NCI-H1436 treated with DMSO at 0.1 percent for 48 hours (cell line): Measurements from ENCODE around the gene LYST.

Experiments used
- DNase-seq: peaks from one replicate; lab custom pipeline; 2025; lab: John Stamatoyannopoulos, UW

LYST gene

GRCh38 chr1:235712812-235713211 lies 153.9 kb downstream of the LYST start:
- no peak for DNase-seq

GRCh38 chr1:235710687-235711086 lies 156.0 kb downstream of the LYST start:
- DNase-seq, result no peak

GRCh38 chr1:235709018-235709417 lies 157.7 kb downstream of the LYST start:
- DNase-seq, result no peak

- no peak for DNase-seq
Observed at GRCh38 chr1:235708390-235708962, 158.2 kb downstream of the LYST start.

GRCh38 chr1:235703506-235703905 lies 163.2 kb downstream of the LYST start:
- no peak for DNase-seq

GRCh38 chr1:235702412-235702811 lies 164.3 kb downstream of the LYST start:
- DNase-seq, result no peak

GRCh38 chr1:235697508-235697907 lies 169.2 kb downstream of the LYST start:
- no peak for DNase-seq

GRCh38 chr1:235689356-235689755 lies 177.3 kb downstream of the LYST start:
- DNase-seq, result no peak

GRCh38 chr1:235688096-235688495 lies 178.6 kb downstream of the LYST start:
- no peak for DNase-seq

- no peak for DNase-seq
Observed at GRCh38 chr1:235683653-235684052, 183.1 kb downstream of the LYST start.

GRCh38 chr1:235682216-235682615 lies 184.5 kb downstream of the LYST start:
- no peak for DNase-seq

GRCh38 chr1:235679644-235680043 lies 187.1 kb downstream of the LYST start:
- DNase-seq, result no peak

GRCh38 chr1:235679005-235679404 lies 187.7 kb downstream of the LYST start:
- no peak for DNase-seq

- no peak for DNase-seq
Observed at GRCh38 chr1:235675152-235675890, 191.4 kb downstream of the LYST start.

- no peak for DNase-seq
Observed at GRCh38 chr1:235673981-235674380, 192.7 kb downstream of the LYST start.

- no peak for DNase-seq
Observed at GRCh38 chr1:235671992-235672391, 194.7 kb downstream of the LYST start.

GRCh38 chr1:235670157-235670776 lies 196.4 kb downstream of the LYST start:
- no peak for DNase-seq

- no peak for DNase-seq
Observed at GRCh38 chr1:235669277-235669676, 197.4 kb downstream of the LYST start.

- DNase-seq, result no peak
Observed at GRCh38 chr1:235663628-235664027, 203.1 kb downstream of the LYST start.

- no peak for DNase-seq
Observed at GRCh38 chr1:235661568-235661967, 205.1 kb downstream of the LYST start.

- DNase-seq, result no peak
Observed at GRCh38 chr1:235659186-235659771, 207.4 kb downstream of the LYST start.

GRCh38 chr1:235657747-235658526 lies 208.8 kb downstream of the LYST start:
- no peak for DNase-seq
